GM23248 (cell line): ENCODE results near the gene JPT2.

Experiments used
- EZH2 ChIP-seq: fragments of 200-600 bp; sonication (generic); IDR thresholded peaks from 2 replicates; pipeline ENCODE4 v1.6.1; 2018; ENCODE audit warnings: antibody characterized with exemption, mild to moderate bottlenecking; ENCODE audit not compliant: insufficient read depth, poor library complexity, severe bottlenecking
- EZH2phosphoT487 ChIP-seq: fragments of 200-600 bp; sonication (generic); IDR thresholded peaks from 2 replicates; pipeline ENCODE4 v1.6.1; 2018; ENCODE audit warnings: antibody characterized with exemption, moderate library complexity, mild to moderate bottlenecking, low read depth; ENCODE audit not compliant: insufficient read depth

- TF ChIP-seq EZH2 (no peak), EZH2phosphoT487 (no peak)
Measured at GRCh38 chr16:1687427-1688316, 9.6 kb downstream of the JPT2 start.
